GM19463 (cell line): ENCODE measurements around the gene APC.
"Not testable (repeated sequence)": the region's sequence is repeated elsewhere in the genome, so short reads cannot be mapped to it uniquely, and the experiment has no call there.

Source experiments
- ATAC-seq: cut with Tn5 transposase; IDR thresholded peaks from one replicate; pipeline ENCODE4 v1.9.1; 2021; ENCODE audit warnings: mild to moderate bottlenecking, moderate library complexity; ENCODE audit not compliant: unreplicated experiment

APC gene

DNA sequence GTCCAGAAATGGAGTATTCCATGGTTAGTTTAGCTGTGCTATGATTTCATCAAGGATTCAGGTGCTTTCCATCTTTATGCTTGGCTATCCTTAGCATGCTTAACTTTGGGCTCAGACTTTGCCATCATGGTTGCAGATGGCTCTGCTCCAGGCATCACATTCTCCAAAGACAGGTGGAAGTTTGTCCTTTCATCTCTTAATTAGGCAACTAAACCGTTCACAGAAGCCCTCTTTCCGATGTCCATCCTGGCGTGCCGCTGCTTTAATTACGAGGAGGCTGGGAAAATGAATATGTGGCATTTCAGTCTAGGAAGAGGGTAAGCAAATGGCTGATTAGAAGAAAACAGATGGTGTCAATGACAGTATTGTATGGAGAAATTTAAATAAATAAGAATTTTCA, 24.5 kb upstream of the APC start:
- ATAC-seq: no peak

GRCh38 chr5:112716895-112717294, 20.8 kb upstream of the APC start:
- ATAC-seq: not testable (repeated sequence)

DNA sequence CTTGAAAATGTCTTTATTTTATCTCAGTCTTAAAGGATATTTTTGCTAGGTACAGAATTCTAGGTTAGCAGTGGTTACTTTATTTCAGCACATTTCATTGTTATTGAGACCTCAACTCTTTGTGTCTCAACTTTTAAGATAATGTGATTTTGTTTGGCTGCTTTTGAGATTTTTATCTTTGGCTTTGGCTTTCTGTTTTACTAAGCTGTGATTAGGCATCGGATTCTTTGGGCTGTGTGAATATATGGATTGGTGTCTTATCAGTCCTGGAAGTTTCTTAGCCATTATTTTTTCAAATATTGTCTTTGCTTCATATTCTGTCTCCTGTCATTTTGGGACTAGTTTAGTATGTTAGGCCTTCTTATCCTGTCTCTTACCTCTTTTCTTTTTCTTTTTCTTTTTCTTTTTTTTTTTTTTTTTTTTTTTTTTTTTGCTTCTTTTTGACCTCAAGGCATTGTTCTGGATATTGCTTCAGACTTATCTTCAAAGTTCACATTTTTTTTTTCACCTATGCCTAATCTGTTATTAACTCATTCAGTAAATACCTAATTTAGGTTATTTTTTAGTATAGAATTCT, 20.1 kb upstream of the APC start:
- no peak for ATAC-seq

DNA sequence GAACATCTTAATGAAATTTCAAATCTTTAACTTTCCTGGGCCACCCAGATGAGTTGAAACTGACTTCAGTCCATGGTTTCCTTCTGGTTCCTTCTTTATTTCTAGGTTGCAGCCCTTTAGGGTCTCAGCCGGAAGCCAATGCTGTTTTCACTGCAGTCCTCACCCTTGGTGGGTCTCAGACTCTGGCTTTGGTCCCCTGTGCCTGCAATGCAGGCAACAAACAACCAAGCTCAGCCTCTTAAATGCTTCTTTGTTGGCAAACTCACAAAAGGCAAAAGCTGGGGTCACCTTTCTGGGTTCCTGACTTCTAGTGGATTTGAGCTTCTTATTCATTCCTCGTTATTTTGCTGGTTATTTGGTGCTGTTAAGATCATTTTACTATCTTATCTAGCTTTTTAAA, 19.3 kb upstream of the APC start:
- no peak for ATAC-seq

GRCh38 chr5:112720576-112720975, 17.1 kb upstream of the APC start:
- no peak for ATAC-seq

DNA sequence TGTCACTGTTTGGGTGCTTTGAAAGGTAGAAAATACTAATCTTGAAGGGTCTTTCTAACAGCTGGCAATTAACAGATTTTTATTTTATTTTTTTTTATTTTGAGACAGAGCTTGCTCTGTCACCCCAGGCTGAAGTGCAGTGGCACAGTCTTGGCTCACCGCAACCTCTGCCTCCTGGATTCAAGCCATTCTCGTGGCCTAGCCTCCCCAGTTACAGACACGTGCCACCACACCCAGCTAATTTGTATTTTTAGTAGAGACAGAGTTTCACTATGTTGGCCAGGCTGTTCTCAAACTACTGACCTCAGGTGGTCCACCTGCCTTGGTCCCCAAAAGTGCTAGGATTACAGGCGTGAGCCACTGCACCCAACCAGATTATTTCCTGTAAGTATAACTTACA, 12.8 kb upstream of the APC start:
- ATAC-seq: no peak

GRCh38 chr5:112729630-112730029, 8.1 kb upstream of the APC start:
- no peak for ATAC-seq

DNA sequence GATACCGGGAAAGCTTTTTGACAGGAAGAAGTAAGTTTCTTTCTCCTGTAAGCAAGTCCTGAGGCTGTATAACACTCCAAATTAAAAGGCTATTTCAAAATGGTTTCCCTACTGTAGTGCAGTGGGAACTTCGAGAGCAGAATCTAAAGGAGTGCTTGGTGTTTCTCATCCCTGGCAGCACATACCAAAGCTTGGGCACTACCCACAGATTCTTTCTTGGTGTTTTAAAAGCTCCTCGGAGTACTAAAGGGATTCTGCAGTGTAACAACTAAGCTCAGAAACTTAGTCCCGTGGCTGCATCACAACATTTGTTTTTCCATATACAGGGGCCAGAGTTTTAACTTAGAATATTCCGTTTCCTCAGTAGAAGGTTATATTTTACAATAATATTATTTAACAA, 5.6 kb upstream of the APC start:
- no peak for ATAC-seq

DNA sequence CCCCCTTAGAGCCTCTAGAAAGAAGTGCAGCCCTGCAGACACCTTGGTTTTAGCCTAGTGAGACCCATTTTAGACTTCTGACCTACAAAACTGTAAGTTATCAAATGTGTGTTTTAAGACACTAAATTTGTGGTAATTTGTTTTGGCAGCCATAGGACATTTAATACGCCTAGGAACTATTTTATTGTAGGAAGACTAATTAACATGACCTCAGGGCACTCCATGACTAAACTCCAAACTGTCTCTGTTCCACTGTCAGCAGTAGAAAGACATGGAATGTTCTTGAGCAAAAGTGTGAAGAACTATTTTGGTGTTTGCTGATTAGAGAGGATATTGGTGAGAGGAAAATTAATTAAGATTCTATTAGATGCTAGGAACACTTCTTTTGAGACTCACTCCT, 4.1 kb upstream of the APC start:
- no peak for ATAC-seq

GRCh38 chr5:112734597-112734996, 3.1 kb upstream of the APC start:
- ATAC-seq: no peak

DNA sequence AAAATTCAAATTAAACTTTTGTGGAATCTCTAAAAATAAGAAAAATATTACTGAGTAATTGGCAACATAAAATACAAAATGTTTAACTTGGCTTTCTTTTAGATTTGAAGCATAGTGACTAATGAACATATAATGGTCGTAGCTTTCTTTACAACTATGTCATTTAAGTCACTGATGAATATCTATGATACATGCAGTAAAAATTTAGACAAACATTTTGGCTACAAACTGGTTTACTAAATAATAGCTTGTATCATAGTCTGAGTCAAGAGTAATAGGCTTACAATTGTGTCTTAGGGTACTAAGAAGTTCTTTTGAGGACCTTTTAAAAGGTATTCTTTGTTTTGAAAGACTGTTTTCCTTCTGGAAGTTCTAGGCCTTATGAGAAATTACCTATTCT, 2.0 kb upstream of the APC start:
- ATAC-seq: no peak

- no peak for ATAC-seq
Measured at GRCh38 chr5:112737070-112737462, 619 bp upstream of the APC start.

- ATAC-seq: no peak
Measured at GRCh38 chr5:112738191-112738560, 491 bp downstream of the APC start.

DNA sequence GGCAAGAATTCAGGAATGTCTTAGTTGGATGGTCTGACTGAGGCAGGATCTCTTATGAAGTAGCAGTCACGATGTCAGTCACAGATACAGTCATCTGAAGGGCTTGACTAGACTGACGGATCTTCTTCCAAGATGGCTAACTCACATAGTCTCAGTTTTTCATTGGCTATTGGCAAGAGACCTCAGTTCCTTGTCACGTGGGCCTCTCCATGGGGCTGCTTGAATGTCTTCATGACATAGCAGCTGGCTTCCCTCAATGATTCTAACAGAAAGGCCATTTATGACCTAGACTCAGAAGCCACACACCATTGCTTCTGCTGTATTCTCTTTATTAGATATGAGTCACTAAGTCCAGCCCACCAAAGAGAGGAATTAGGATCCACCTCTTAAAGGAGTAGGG, 4.7 kb downstream of the APC start:
- no peak for ATAC-seq

GRCh38 chr5:112743631-112744030, 5.9 kb downstream of the APC start:
- no peak for ATAC-seq

- no peak for ATAC-seq
Measured at GRCh38 chr5:112752335-112752734, 14.7 kb downstream of the APC start.

- ATAC-seq: no peak
Measured at GRCh38 chr5:112755703-112756102, 18.0 kb downstream of the APC start.

DNA sequence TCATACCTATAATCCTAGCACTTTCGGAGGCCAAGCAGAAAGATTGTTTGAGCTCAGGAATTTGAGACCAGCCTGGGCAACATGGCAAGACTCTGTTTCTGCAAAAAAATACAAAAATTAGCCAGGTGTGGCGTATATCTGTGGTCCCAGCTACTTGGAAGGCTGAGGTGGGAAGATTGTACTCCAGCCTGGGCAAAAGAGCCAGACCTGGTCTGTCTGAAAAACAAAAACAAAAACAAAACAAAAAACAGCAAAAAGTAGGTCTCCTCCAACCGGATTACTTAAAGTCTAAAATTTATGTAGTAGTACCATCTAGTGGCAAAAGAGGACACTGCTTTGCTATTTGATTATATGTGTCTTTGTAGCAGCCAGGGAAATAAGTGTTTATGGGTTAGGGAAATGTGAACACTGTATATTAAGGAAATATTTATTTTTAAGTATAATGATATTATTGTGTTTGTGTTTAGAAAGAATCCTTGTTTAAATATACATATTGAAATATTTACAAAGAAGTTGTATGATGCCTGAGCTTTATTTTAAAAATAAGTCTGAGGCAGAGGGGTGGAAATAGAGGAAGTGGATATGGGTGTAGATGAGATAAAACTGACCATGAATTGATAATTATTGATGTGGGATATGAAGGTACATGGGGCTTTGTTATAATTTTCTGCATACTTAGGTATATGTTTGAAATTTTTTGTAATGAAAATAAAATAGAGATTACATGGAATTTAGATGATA, 20.0 kb downstream of the APC start:
- ATAC-seq: peak; percentile 90

GRCh38 chr5:112758676-112759075, 21.0 kb downstream of the APC start:
- ATAC-seq: no peak

DNA sequence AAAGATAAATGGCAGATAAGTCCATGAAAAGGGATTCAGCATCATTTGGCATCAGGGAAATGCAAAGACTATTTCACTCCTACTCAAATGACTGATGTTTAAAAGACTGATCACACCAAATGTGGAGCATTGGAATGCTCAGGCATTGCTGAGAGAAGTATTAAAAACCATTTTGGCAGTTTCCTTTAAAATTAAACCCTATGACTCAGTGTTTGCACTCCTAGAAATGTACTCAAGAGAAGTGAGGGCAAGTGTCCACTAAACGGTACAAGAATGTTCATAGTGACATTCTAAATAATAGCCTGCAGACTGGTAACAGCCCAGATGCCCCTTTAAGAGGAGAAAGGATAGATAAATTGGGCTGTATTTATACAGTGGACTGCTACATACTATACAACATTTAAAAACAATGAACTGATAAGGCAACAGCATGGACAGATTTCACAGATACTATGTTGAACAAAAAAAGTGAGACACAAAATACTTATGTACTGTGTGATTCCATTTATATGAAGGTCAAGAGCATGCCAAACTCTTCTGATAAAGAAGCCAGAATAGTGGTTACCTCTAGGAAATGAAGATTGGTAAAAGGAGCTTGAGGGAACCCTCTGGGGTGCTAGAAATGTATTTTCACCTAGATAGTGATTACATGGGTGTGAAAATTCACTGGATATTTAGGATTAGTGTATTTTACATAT, 24.6 kb downstream of the APC start:
- ATAC-seq: no peak

- no peak for ATAC-seq
Measured at GRCh38 chr5:112763165-112763564, 25.5 kb downstream of the APC start.

DNA sequence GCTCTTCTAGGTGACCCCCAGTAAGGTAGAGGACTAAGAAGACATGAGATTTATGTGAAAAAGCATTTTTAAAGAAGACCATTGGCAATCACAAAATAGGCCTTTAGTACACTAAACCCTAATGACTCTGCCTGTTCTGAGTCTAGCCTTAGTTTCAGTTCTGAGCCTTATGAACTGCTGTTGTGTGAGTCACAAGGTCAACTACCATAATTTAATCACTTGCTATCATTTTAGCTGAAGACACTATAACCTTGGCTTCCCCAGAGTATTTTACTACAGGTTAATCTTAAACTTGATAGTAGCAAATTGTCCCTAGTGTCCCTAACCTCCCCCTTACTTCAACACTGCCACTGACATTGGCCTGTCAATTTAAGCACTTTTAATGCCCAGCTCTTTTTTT, 34.4 kb downstream of the APC start:
- ATAC-seq: no peak
